GM12878 (cell line): Measurements from ENCODE around the gene TXNRD1. TPM values are rescaled to one million over a fixed set of nuclear protein-coding genes. Genes with fewer than 3 reads are reported as not detected.

ENCODE experiments used
- BHLHE40 ChIP-seq, 2 experiments: fragments of 450-650 bp in 1 of 2; IDR thresholded peaks; 2 replicates each; pipeline ENCODE4 v1.6.1; 2011 to 2017; ENCODE audit warnings: low read depth in 2 of 2, borderline replicate concordance in 1 of 2, improper control_type of control experiment in 1 of 2, low read length in 1 of 2, mild to moderate bottlenecking in 1 of 2
- CHD1 ChIP-seq: IDR thresholded peaks from 2 replicates; pipeline ENCODE4 v1.6.1; 2012; ENCODE audit warnings: low read depth, low read length, improper control_type of control experiment
- CREM ChIP-seq: IDR thresholded peaks from 2 replicates; pipeline ENCODE4 v1.6.1; 2014; ENCODE audit warnings: antibody characterized with exemption, low read depth
- CTCF ChIP-seq, 3 experiments: IDR thresholded peaks in 2 of 3; conservative IDR thresholded peaks in 1 of 3; 2 replicates each; pipeline ENCODE4 v1.5.1; 2011; ENCODE audit warnings: low read depth in 3 of 3, low read length in 3 of 3, mild to moderate bottlenecking in 3 of 3, control low read depth in 2 of 3, moderate library complexity in 2 of 3, inconsistent platforms in 1 of 3, mixed read lengths in 1 of 3; ENCODE audit not compliant: control insufficient read depth in 2 of 3, insufficient read depth in 1 of 3; ENCODE audit errors: extremely low read depth in 1 of 3
- CUX1 ChIP-seq: IDR thresholded peaks from 2 replicates; pipeline ENCODE4 v1.6.1; 2012; ENCODE audit warnings: improper control_type of control experiment, low read depth, low read length; ENCODE audit not compliant: insufficient replicate concordance
- DPF2 ChIP-seq: fragments of 450-650 bp; IDR thresholded peaks from 2 replicates; pipeline ENCODE4 v1.6.1; 2017; ENCODE audit warnings: mild to moderate bottlenecking
- NRF1 ChIP-seq: conservative IDR thresholded peaks from 2 replicates; pipeline ENCODE4 v1.6.1; 2011; ENCODE audit warnings: mild to moderate bottlenecking, low read depth, low read length, improper control_type of control experiment
- POLR2A ChIP-seq: IDR thresholded peaks from 2 replicates; pipeline ENCODE4 v1.6.1; 2011; ENCODE audit warnings: low read depth, mild to moderate bottlenecking, low read length
- POLR2AphosphoS2 ChIP-seq: IDR thresholded peaks from 2 replicates; pipeline ENCODE4 v1.6.1; 2011; ENCODE audit warnings: low read depth, mild to moderate bottlenecking, low read length, improper control_type of control experiment, moderate library complexity
- RAD21 ChIP-seq: IDR thresholded peaks from 2 replicates; pipeline ENCODE4 v1.6.1; 2011; ENCODE audit warnings: mild to moderate bottlenecking, low read depth, low read length, moderate library complexity; ENCODE audit not compliant: insufficient read depth
- SUZ12 ChIP-seq: fragments of 200-600 bp; sonication (generic); IDR thresholded peaks from one replicate; pipeline ENCODE4 v1.6.1; 2018; ENCODE audit warnings: antibody characterized with exemption, mild to moderate bottlenecking; ENCODE audit not compliant: unreplicated experiment
- ZBED1 ChIP-seq: IDR thresholded peaks from 2 replicates; pipeline ENCODE4 v1.6.1; 2016; ENCODE audit warnings: borderline replicate concordance
- ZNF207 ChIP-seq: fragments of 450-650 bp; IDR thresholded peaks from 2 replicates; pipeline ENCODE4 v1.6.1; 2014; ENCODE audit warnings: antibody characterized with exemption, mild to moderate bottlenecking, borderline replicate concordance
- ZNF384 ChIP-seq: IDR thresholded peaks from 2 replicates; pipeline ENCODE4 v1.6.1; 2012; ENCODE audit warnings: low read depth, mild to moderate bottlenecking, low read length, improper control_type of control experiment, borderline replicate concordance
- ZNF687 ChIP-seq: fragments of 450-650 bp; IDR thresholded peaks from 2 replicates; pipeline ENCODE4 v1.6.1; 2017; ENCODE audit warnings: mild to moderate bottlenecking, moderate library complexity
- polyA plus RNA-seq, 11 experiments: library from polyadenylated mRNA; depleted of rRNA in 4 of 11; unstranded in 6 of 11; stranded (reverse) in 5 of 11; fragments of >200 nt; fragmentation: Nextera tagmentation in 4 of 11; fragmentation: Illumina TruSeq in 1 of 11; extraction: Ambion mirVana in 4 of 11; extraction: Trizol in 1 of 11; gene quantifications; 1 replicate in 1 of 11; 2 replicates in 10 of 11; pipeline versions ENCODE4 v1.2.1 to v1.2.3, GENCODE V29; 2011 to 2016; ENCODE audit warnings: inconsistent platforms in 2 of 11, missing spikeins in 2 of 11, low read depth in 1 of 11
- total RNA-seq, 4 experiments: library from RNA; depleted of rRNA in 3 of 4; stranded (reverse); fragments of >200 nt in 3 of 4; fragmentation: Illumina TruSeq in 1 of 4; extraction: Trizol in 1 of 4; gene quantifications; 2 replicates each; pipeline versions ENCODE4 v1.2.1 to v1.2.3, GENCODE V29; 2013 to 2021
- TF ChIP-seq, protein P1 (sequence below): IDR thresholded peaks from 2 replicates; pipeline ENCODE4 v1.6.1; 2012; ENCODE audit warnings: low read depth, low read length, improper control_type of control experiment

TXNRD1 gene
- total and polyA plus RNA-seq, 10 of the 15 experiments (the other 5 are each of a cell fraction or from before 2014, with no cell fraction given): 52.6 to 84.6 (median 67.8) TPM

- TF ChIP-seq CUX1: no peak
- 0 out of 2 replicates have a peak, but pooled peaks have one; percentile 25 for TF ChIP-seq RAD21
- TF ChIP-seq SUZ12: no peak
- TF ChIP-seq ZNF384: peak; percentile 21; the same call in 1 of the 2 replicates
- TF ChIP-seq ZNF207: peak; percentile 87
- TF ChIP-seq POLR2AphosphoS2: peak; percentile 80; the same call in 1 of the 2 replicates
- TF ChIP-seq ZNF687: peak; percentile 88
- TF ChIP-seq NRF1: 0 out of 2 replicates have a peak, but pooled peaks have one; percentile 17
- peak; percentile 62; the same call in 1 of the 2 replicates for TF ChIP-seq CHD1
- TF ChIP-seq BHLHE40 (IDR thresholded peaks at IDR 0.05; ENCODE audit: borderline replicate concordance in 1 of 2, low read depth in 2 of 2, low read length in 1 of 2): peak; percentile 60 to 63; a peak in 2 of 4 replicates
- TF ChIP-seq CREM: peak; percentile 93
- TF ChIP-seq, protein P1, sequence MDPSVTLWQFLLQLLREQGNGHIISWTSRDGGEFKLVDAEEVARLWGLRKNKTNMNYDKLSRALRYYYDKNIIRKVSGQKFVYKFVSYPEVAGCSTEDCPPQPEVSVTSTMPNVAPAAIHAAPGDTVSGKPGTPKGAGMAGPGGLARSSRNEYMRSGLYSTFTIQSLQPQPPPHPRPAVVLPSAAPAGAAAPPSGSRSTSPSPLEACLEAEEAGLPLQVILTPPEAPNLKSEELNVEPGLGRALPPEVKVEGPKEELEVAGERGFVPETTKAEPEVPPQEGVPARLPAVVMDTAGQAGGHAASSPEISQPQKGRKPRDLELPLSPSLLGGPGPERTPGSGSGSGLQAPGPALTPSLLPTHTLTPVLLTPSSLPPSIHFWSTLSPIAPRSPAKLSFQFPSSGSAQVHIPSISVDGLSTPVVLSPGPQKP: no peak
- peak; percentile 92 for TF ChIP-seq POLR2A
- TF ChIP-seq DPF2: no peak
- TF ChIP-seq CTCF (IDR thresholded peaks at IDR 0.05 in 2 of 3, conservative IDR thresholded peaks at IDR 0.05 in 1 of 3; ENCODE audit: control insufficient read depth in 2 of 3, extremely low read depth in 1 of 3, insufficient read depth in 1 of 3, low read depth in 3 of 3, low read length in 3 of 3): peak; percentile 7 to 33 (median 12); a peak in 2 of 6 replicates
- TF ChIP-seq ZBED1: 0 out of 2 replicates have a peak, but pooled peaks have one; percentile 43
Measured at GRCh38 chr12:104288635-104289274, 73.2 kb downstream of the TXNRD1 start (continued).
